Measurements from ENCODE around the gene PFN1.

The PFN1 gene

DNA sequence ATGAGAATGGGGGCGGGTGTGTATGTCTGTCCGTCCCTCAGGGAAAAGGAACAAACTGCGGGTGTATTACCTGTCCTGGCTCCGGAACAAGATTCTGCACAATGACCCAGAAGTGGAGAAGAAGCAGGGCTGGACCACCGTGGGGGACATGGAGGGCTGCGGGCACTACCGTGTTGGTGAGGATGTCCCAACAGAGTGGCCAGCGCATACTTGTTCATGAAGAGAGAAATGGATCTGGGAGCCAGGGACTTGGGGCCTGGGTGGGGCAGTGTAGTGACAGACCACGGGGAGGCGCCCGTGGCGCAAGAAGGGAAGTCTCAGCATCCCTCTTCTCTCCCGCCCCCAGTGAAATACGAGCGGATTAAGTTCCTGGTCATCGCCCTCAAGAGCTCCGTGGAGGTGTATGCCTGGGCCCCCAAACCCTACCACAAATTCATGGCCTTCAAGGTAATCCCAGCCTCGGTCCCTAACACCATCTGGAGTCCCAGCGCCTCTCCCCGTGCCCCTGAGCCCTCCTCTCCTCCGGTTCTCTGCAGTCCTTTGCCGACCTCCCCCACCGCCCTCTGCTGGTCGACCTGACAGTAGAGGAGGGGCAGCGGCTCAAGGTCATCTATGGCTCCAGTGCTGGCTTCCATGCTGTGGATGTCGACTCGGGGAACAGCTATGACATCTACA is 52.5 kb downstream of the PFN1 start:
- DNase-seq: no peak

Measured in CD4-positive, alpha-beta T cell treated with Interleukin-12 subunit alpha and Interleukin-12 subunit beta, for 1 hour (primary cell).